HEK293 (cell line): ENCODE results near the gene ARHGAP27.

Experiments used
- CTCF ChIA-PET: fragments of 350-600 bp; formaldehyde crosslinking; extraction: SDS; loops from one replicate; lab custom pipeline; 2021; ENCODE audit warnings: antibody characterized with exemption; lab: Yijun Ruan, JAX
- POLR2A ChIA-PET: fragments of 300-600 bp; formaldehyde crosslinking; extraction: SDS; loops from one replicate; lab custom pipeline; 2020; ENCODE audit warnings: antibody characterized with exemption, inconsistent platforms; lab: Yijun Ruan, JAX
- H3K27ac ChIP-seq: fragments of 200-500 bp; sonication (Bioruptor generic); 2 replicates; pipeline ENCODE4 v1.5.1; 2014; ENCODE audit warnings: low read depth, low read length, control low read depth, inconsistent platforms; ENCODE audit errors: extremely low read depth
- H3K36me3 ChIP-seq, 2 experiments: fragments of 200-500 bp in 1 of 2; sonication (Bioruptor generic) in 1 of 2; 1 replicate in 1 of 2; 2 replicates in 1 of 2; pipeline ENCODE4 v1.5.1; 2014 to 2017; ENCODE audit warnings: inconsistent platforms in 2 of 2, low read length in 2 of 2; ENCODE audit not compliant: control insufficient read depth in 2 of 2, insufficient read depth in 1 of 2
- H3K4me1 ChIP-seq: fragments of 200-500 bp; sonication (Bioruptor generic); 2 replicates; pipeline ENCODE4 v1.5.1; 2014; ENCODE audit warnings: mild to moderate bottlenecking, low read length, inconsistent platforms; ENCODE audit not compliant: control insufficient read depth, insufficient read depth
- H3K4me3 ChIP-seq: 2 replicates; pipeline ENCODE4 v1.5.1; 2011; ENCODE audit warnings: low read depth, mild to moderate bottlenecking, control low read depth, low read length, moderate library complexity
- H3K9me3 ChIP-seq: fragments of 200-500 bp; sonication (Bioruptor generic); 2 replicates; pipeline ENCODE4 v1.5.1; 2014; ENCODE audit warnings: low read depth, low read length, inconsistent platforms; ENCODE audit not compliant: control insufficient read depth, insufficient read depth
- CTCF ChIP-seq: fragments of 450-650 bp; formaldehyde crosslinking; IDR thresholded peaks from 2 replicates; pipeline ENCODE4 v1.5.1; 2016; ENCODE audit warnings: missing biosample characterization, missing genetic modification characterization
- GFI1B ChIP-seq: fragments of 450-650 bp; formaldehyde crosslinking; IDR thresholded peaks from 2 replicates; pipeline ENCODE4 v1.5.1; 2016; ENCODE audit warnings: missing biosample characterization, missing genetic modification characterization
- GLIS1 ChIP-seq: fragments of 450-650 bp; formaldehyde crosslinking; IDR thresholded peaks from 2 replicates; pipeline ENCODE4 v1.5.1; 2016; ENCODE audit warnings: missing biosample characterization, missing genetic modification characterization
- HOXD13 ChIP-seq: sonication (generic); formaldehyde crosslinking; IDR thresholded peaks from 2 replicates; pipeline ENCODE4 v1.8.0; 2022; ENCODE audit warnings: missing genetic modification reagents, borderline replicate concordance
- KLF16 ChIP-seq: fragments of 450-650 bp; formaldehyde crosslinking; IDR thresholded peaks from 2 replicates; pipeline ENCODE4 v1.5.1; 2017; ENCODE audit warnings: missing biosample characterization, missing genetic modification characterization
- OVOL3 ChIP-seq: fragments of 450-650 bp; formaldehyde crosslinking; IDR thresholded peaks from 2 replicates; pipeline ENCODE4 v1.5.1; 2016; ENCODE audit warnings: missing biosample characterization, missing genetic modification characterization
- YY2 ChIP-seq: fragments of 450-650 bp; formaldehyde crosslinking; IDR thresholded peaks from 2 replicates; pipeline ENCODE4 v1.5.1; 2016; ENCODE audit warnings: missing biosample characterization, missing genetic modification characterization
- ZBTB8A ChIP-seq: fragments of 450-650 bp; formaldehyde crosslinking; IDR thresholded peaks from 2 replicates; pipeline ENCODE4 v1.5.1; 2016; ENCODE audit warnings: missing biosample characterization, missing genetic modification characterization
- ZIC2 ChIP-seq: fragments of 450-650 bp; formaldehyde crosslinking; IDR thresholded peaks from 2 replicates; pipeline ENCODE4 v1.5.1; 2016; ENCODE audit warnings: missing biosample characterization, missing genetic modification characterization
- ZNF202 ChIP-seq: fragments of 450-650 bp; formaldehyde crosslinking; IDR thresholded peaks from 2 replicates; pipeline ENCODE4 v1.5.1; 2016; ENCODE audit warnings: missing biosample characterization, missing genetic modification characterization, borderline replicate concordance
- ZNF214 ChIP-seq: fragments of 450-650 bp; formaldehyde crosslinking; IDR thresholded peaks from 2 replicates; pipeline ENCODE4 v1.5.1; 2017; ENCODE audit warnings: missing biosample characterization, mild to moderate bottlenecking, missing genetic modification characterization, borderline replicate concordance
- ZNF354C ChIP-seq: fragments of 450-650 bp; formaldehyde crosslinking; IDR thresholded peaks from 2 replicates; pipeline ENCODE4 v1.5.1; 2016; ENCODE audit warnings: missing biosample characterization, missing genetic modification characterization, low read depth, borderline replicate concordance
- ZNF37A ChIP-seq: fragments of 450-650 bp; IDR thresholded peaks from 2 replicates; pipeline ENCODE4 v1.5.1; 2018; ENCODE audit warnings: missing biosample characterization, missing genetic modification characterization
- ZNF518A ChIP-seq: fragments of 450-650 bp; formaldehyde crosslinking; conservative IDR thresholded peaks from 2 replicates; pipeline ENCODE4 v1.5.1; 2016; ENCODE audit warnings: low read depth, missing biosample characterization, missing genetic modification characterization
- ZNF610 ChIP-seq: fragments of 450-650 bp; formaldehyde crosslinking; IDR thresholded peaks from 2 replicates; pipeline ENCODE4 v1.5.1; 2016; ENCODE audit warnings: missing biosample characterization, missing genetic modification characterization, borderline replicate concordance
- ZNF660 ChIP-seq: fragments of 450-650 bp; IDR thresholded peaks from 2 replicates; pipeline ENCODE4 v1.5.1; 2018; ENCODE audit warnings: missing biosample characterization, mild to moderate bottlenecking, missing genetic modification characterization
- ZNF677 ChIP-seq: fragments of 450-650 bp; IDR thresholded peaks from 2 replicates; pipeline ENCODE4 v1.5.0; 2018; ENCODE audit warnings: missing biosample characterization, mild to moderate bottlenecking, missing genetic modification characterization, moderate library complexity
- ZNF76 ChIP-seq: fragments of 450-650 bp; formaldehyde crosslinking; IDR thresholded peaks from 2 replicates; pipeline ENCODE4; 2016; ENCODE audit warnings: low read depth, missing biosample characterization, missing genetic modification characterization, borderline replicate concordance
- ZNF791 ChIP-seq: fragments of 450-650 bp; formaldehyde crosslinking; IDR thresholded peaks from 2 replicates; pipeline ENCODE4 v1.5.1; 2016; ENCODE audit warnings: missing biosample characterization, missing genetic modification characterization
- ZSCAN30 ChIP-seq: fragments of 450-650 bp; IDR thresholded peaks from 2 replicates; pipeline ENCODE4 v1.5.1; 2018; ENCODE audit warnings: missing biosample characterization, mild to moderate bottlenecking, missing genetic modification characterization, moderate library complexity
- ZXDB ChIP-seq: fragments of 450-650 bp; formaldehyde crosslinking; IDR thresholded peaks from 2 replicates; pipeline ENCODE4 v1.5.1; 2016; ENCODE audit warnings: missing biosample characterization, missing genetic modification characterization

The ARHGAP27 gene

GRCh38 chr17:45430006-45430737 is 2.5 kb downstream of the ARHGAP27 start:
- H3K4me1 ChIP-seq = peaks cover 5% of the 10 kb centered on the region
- H3K9me3 ChIP-seq = no peaks in the 10 kb centered on the region
- ChIA-PET CTCF (no interaction called here), POLR2A (no interaction called here)
- H3K36me3 ChIP-seq = no peaks in the 10 kb centered on the region; a peak in 1 of 3 replicates
- no peak overlapping the region for H3K27ac ChIP-seq
- no peak overlapping the region for H3K4me3 ChIP-seq
- no peak for TF ChIP-seq ZSCAN30 (tag by site-specific recombination)
- no peak for TF ChIP-seq ZXDB
- no peak for TF ChIP-seq ZNF214 (tag by site-specific recombination)
- TF ChIP-seq ZBTB8A (tag by site-specific recombination) = no peak
- no peak for TF ChIP-seq ZNF791 (tag by site-specific recombination)
- no peak for TF ChIP-seq ZNF660
- TF ChIP-seq ZNF610 (tag by site-specific recombination) = no peak
- no peak for TF ChIP-seq ZNF677 (tag by site-specific recombination)
- TF ChIP-seq OVOL3 (tag by site-specific recombination) = no peak
- TF ChIP-seq ZNF354C (tag by site-specific recombination) = no peak
- TF ChIP-seq ZIC2 (tag by site-specific recombination) = no peak
- TF ChIP-seq, all 188 proteins: peak for 0

GRCh38 chr17:45429339-45430005 is 3.2 kb downstream of the ARHGAP27 start:
- no peak overlapping the region for H3K4me3 ChIP-seq
- TF ChIP-seq HOXD13 (no peak), CTCF (tag by site-specific recombination) (no peak), YY2 (tag by site-specific recombination) (no peak), ZNF202 (no peak), ZNF76 (tag by site-specific recombination) (no peak), GLIS1 (tag by site-specific recombination) (no peak), ZNF37A (tag by site-specific recombination) (no peak), OVOL3 (tag by site-specific recombination) (no peak), GFI1B (no peak), ZNF518A (tag by site-specific recombination) (no peak), KLF16 (tag by site-specific recombination) (no peak)
- peaks cover 9% of the 10 kb centered on the region for H3K4me1 ChIP-seq
- H3K27ac ChIP-seq = no peak overlapping the region
- ChIA-PET CTCF (interaction anchor here (1.1 to 8.6 kb wide), 4 partner anchors 11 to 163 kb away, joined by 3 to 201 read pairs (median 10); no protein-coding TSS in a partner anchor), POLR2A (no interaction called here)
- H3K9me3 ChIP-seq = no peaks in the 10 kb centered on the region
- no peaks in the 10 kb centered on the region; a peak in 1 of 3 replicates for H3K36me3 ChIP-seq
